Neural progenitor cell (in vitro differentiated cells): Measurements from ENCODE around the gene TEX2. TPM values are rescaled to one million over a fixed set of nuclear protein-coding genes. Genes with fewer than 3 reads are reported as not detected.

Source experiments
- DNase-seq: peaks from one replicate; pipeline ENCODE4 v3.0.0-alpha.2; 2016; ENCODE audit warnings: low spot score
- H2AFZ ChIP-seq: fragments of 200-600 bp; sonication (generic); replicated peaks from 2 replicates; pipeline ENCODE4 v1.6.1; 2016; ENCODE audit warnings: antibody characterized with exemption
- H3F3A ChIP-seq: fragments of 200-600 bp; sonication (generic); 2 replicates; pipeline ENCODE4 v1.6.1; 2016; ENCODE audit warnings: antibody characterized with exemption, low read depth
- H3K27ac ChIP-seq: fragments of 200-600 bp; sonication (generic); 2 replicates; pipeline ENCODE4 v1.5.1; 2016; ENCODE audit warnings: mild to moderate bottlenecking
- H3K27me3 ChIP-seq: fragments of 200-600 bp; sonication (generic); 2 replicates; pipeline ENCODE4 v1.6.1; 2016; ENCODE audit warnings: mild to moderate bottlenecking, moderate library complexity
- H3K36me3 ChIP-seq: fragments of 200-600 bp; sonication (generic); 2 replicates; pipeline ENCODE4 v1.5.1; 2016
- H3K4me1 ChIP-seq: fragments of 200-600 bp; sonication (generic); 2 replicates; pipeline ENCODE4 v1.6.1; 2016; ENCODE audit warnings: mixed run types
- H3K4me2 ChIP-seq: fragments of 200-600 bp; sonication (generic); 2 replicates; pipeline ENCODE4 v1.6.1; 2016
- H3K4me3 ChIP-seq: fragments of 200-600 bp; sonication (generic); 2 replicates; pipeline ENCODE4 v1.5.1; 2016
- H3K79me2 ChIP-seq: fragments of 200-600 bp; sonication (generic); 2 replicates; pipeline ENCODE4 v1.6.1; 2016; ENCODE audit warnings: low read depth
- H3K9ac ChIP-seq: fragments of 200-600 bp; sonication (generic); 2 replicates; pipeline ENCODE4 v1.6.1; 2016
- H3K9me3 ChIP-seq: fragments of 200-600 bp; sonication (generic); 2 replicates; pipeline ENCODE4 v1.5.1; 2016; ENCODE audit warnings: low read depth
- H4K20me1 ChIP-seq: fragments of 200-600 bp; sonication (generic); 2 replicates; pipeline ENCODE4 v1.6.1; 2016; ENCODE audit warnings: low read depth
- H3K27ac Mint-ChIP-seq: 3 replicates; pipeline ENCODE4 v1.8.0; 2021; ENCODE audit warnings: mixed read lengths
- H3K27me3 Mint-ChIP-seq: 2 replicates; pipeline ENCODE4 v1.8.0; 2022; ENCODE audit warnings: low read depth, mild to moderate bottlenecking, inconsistent platforms, moderate library complexity, mixed read lengths; ENCODE audit not compliant: insufficient read depth
- H3K36me3 Mint-ChIP-seq: 3 replicates; pipeline ENCODE4 v1.8.0; 2021; ENCODE audit warnings: mixed read lengths
- H3K4me1 Mint-ChIP-seq: 3 replicates; pipeline ENCODE4 v1.8.0; 2021; ENCODE audit warnings: mixed read lengths
- H3K4me3 Mint-ChIP-seq: 3 replicates; pipeline ENCODE4 v1.8.0; 2021; ENCODE audit warnings: mild to moderate bottlenecking, moderate library complexity, mixed read lengths
- H3K9me3 Mint-ChIP-seq: 3 replicates; pipeline ENCODE4 v1.8.0; 2020; ENCODE audit warnings: mixed read lengths
- EZH2 ChIP-seq: fragments of 200-600 bp; sonication (generic); IDR thresholded peaks from 2 replicates; pipeline ENCODE4 v1.6.1; 2017; ENCODE audit warnings: antibody characterized with exemption, mild to moderate bottlenecking, moderate library complexity
- EZH2phosphoT487 ChIP-seq: fragments of 200-600 bp; sonication (generic); IDR thresholded peaks from 2 replicates; pipeline ENCODE4 v1.6.1; 2017; ENCODE audit warnings: antibody characterized with exemption
- total RNA-seq: library from RNA; depleted of rRNA; stranded (reverse); fragments of >200 nt; gene quantifications from 2 replicates; pipeline ENCODE4 v1.2.3, GENCODE V29; 2015; ENCODE audit warnings: low replicate concordance
- TF ChIP-seq, protein P1 (sequence below): fragments of 200-600 bp; sonication (generic); IDR thresholded peaks from 2 replicates; pipeline ENCODE4 v1.5.1; 2017; ENCODE audit warnings: antibody characterized with exemption, mild to moderate bottlenecking

TEX2 gene
- total RNA-seq, 1 donor from 2014 or later: 10.6 TPM

DNA sequence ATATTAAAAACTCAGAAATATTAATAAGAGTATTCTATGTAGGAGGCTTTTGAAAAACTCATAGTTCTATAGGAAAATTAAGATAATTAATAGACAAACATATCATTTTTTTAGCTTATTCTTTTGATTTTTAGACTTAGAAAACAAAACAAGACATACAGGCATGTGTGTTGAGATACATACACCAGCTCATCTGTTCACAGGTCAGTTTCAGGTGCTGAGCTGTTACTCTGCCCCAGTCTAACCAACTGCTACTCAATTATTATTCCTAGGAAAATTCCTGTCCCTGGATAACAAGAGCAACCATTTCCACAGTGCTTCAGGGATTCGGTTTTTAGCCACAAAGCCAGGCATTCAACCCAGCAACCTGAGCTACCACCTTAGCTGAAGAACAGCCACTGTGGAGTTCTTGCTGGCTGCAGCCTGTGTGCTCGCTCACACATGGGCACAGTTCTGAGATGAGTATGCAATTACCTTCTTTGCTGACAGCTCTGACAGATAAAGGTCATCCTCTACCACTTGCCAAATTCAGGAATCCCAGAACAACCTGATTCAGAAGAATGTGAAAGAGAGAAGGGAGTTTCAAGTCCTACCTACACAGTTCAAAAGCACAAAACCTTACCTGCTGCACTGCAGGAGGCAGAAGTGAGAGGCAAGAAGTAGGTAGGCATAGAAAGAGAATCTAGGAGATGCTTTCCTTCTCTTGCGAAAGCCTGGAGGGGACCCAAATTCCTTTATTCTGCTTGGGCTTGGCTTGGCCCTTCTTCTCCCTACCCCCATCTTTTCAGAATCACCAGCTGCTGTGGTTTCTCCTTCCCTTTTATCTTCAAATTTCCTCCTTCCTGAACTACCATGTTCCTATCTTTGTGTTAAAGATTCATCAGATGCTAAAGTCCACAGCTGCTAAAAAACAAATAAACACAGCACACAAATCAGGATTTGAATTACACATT, 62.7 kb downstream of the TEX2 start:
- no peak overlapping the region for H2AFZ ChIP-seq
- no peaks in the 10 kb centered on the region for H3F3A ChIP-seq
- no peak overlapping the region for H3K4me3 Mint-ChIP-seq
- peaks cover 26% of the 10 kb centered on the region for H3K4me1 Mint-ChIP-seq
- no peaks in the 10 kb centered on the region for H3K36me3 Mint-ChIP-seq
- H3K36me3 ChIP-seq: no peaks in the 10 kb centered on the region
- H3K9ac ChIP-seq: no peak overlapping the region
- H3K27me3 Mint-ChIP-seq: no peaks in the 10 kb centered on the region
- H3K9me3 Mint-ChIP-seq: peaks cover 3% of the 10 kb centered on the region
- H3K4me1 ChIP-seq: peaks cover 1% of the 10 kb centered on the region
- peaks cover 10% of the 10 kb centered on the region for H4K20me1 ChIP-seq
- no peaks in the 10 kb centered on the region for H3K79me2 ChIP-seq
- TF ChIP-seq EZH2: no peak
- no peak for TF ChIP-seq EZH2phosphoT487
- TF ChIP-seq, protein P1, sequence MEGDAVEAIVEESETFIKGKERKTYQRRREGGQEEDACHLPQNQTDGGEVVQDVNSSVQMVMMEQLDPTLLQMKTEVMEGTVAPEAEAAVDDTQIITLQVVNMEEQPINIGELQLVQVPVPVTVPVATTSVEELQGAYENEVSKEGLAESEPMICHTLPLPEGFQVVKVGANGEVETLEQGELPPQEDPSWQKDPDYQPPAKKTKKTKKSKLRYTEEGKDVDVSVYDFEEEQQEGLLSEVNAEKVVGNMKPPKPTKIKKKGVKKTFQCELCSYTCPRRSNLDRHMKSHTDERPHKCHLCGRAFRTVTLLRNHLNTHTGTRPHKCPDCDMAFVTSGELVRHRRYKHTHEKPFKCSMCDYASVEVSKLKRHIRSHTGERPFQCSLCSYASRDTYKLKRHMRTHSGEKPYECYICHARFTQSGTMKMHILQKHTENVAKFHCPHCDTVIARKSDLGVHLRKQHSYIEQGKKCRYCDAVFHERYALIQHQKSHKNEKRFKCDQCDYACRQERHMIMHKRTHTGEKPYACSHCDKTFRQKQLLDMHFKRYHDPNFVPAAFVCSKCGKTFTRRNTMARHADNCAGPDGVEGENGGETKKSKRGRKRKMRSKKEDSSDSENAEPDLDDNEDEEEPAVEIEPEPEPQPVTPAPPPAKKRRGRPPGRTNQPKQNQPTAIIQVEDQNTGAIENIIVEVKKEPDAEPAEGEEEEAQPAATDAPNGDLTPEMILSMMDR: no peak
- no peak overlapping the region for H3K27ac Mint-ChIP-seq
- no peak overlapping the region for H3K27ac ChIP-seq
- no peaks in the 10 kb centered on the region for H3K27me3 ChIP-seq
- no peak overlapping the region for H3K4me2 ChIP-seq
- no peak for DNase-seq
- no peaks in the 10 kb centered on the region for H3K9me3 ChIP-seq
- H3K4me3 ChIP-seq: no peak overlapping the region

DNA sequence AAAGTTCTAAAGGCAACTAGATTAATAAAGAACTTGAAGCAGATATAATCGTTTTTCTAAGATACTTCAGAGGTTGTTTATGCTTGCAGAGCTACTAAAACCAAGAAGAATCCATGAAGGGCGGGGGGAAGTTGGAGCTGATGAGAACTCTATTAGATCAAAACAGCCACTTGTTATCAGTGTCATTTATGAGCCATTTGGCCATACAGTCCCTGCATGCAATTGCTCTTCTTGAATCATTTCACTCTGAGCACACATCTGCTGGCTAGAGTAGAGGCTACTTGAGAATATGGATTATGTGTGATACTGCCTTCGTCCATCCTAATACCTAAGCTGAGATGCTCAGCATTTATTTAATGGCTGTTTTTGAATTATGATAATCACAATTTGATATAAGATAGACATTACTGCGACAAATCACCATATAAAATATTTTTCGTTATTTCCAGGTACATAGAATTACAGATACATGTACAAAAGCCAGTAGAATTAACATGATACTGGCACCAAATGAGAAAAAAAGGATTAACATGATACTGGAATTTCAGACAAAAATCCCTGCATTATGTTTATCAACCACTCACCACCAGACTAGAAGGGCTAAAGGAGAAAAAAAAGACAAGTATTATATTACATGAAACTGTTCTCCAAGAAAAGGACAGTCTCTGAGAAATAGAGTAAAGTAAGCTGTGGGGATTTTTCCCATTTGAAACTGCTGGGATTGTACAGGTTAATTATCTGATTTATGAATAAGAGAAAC, 64.5 kb downstream of the TEX2 start:
- Histone ChIP-seq H2AFZ (no peak overlapping the region), H3K9me3 (no peaks in the 10 kb centered on the region), H3K27me3 (no peaks in the 10 kb centered on the region), H3K79me2 (no peaks in the 10 kb centered on the region), H3K9ac (no peak overlapping the region), H3F3A (no peaks in the 10 kb centered on the region), H3K4me1 (peaks cover 5% of the 10 kb centered on the region), H3K4me2 (no peak overlapping the region), H3K27ac (no peak overlapping the region), H4K20me1 (peaks cover 10% of the 10 kb centered on the region), H3K4me3 (no peak overlapping the region), H3K36me3 (no peaks in the 10 kb centered on the region)
- Mint-ChIP-seq H3K27ac (no peak overlapping the region), H3K9me3 (peaks cover 3% of the 10 kb centered on the region), H3K27me3 (no peaks in the 10 kb centered on the region), H3K36me3 (peaks cover 2% of the 10 kb centered on the region), H3K4me1 (peaks cover 23% of the 10 kb centered on the region), H3K4me3 (no peak overlapping the region)
- DNase-seq: no peak
- TF ChIP-seq EZH2phosphoT487: no peak
- TF ChIP-seq, protein P1: no peak
- TF ChIP-seq EZH2: no peak

DNA sequence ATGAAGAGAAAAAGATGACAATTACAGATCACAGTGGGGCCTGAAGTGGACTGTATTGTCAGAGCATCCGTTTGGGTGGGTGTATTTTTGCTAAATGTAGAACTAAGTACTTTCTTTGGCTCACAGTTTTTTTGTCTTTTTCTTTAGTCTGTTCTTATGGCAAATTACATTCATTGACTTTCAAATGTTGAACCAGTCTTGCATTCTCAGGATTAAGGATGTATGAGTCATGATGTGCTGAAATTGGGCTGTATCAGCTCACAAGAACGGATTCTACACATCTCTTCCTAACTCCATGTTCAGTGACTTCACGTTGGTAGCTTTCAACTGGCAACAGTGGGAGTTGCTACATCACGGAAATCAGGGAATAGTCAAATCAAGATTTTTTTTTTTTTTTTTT, 66.5 kb downstream of the TEX2 start:
- Mint-ChIP-seq H3K27ac (no peak overlapping the region), H3K4me3 (no peak overlapping the region), H3K36me3 (peaks cover 12% of the 10 kb centered on the region), H3K4me1 (peaks cover 7% of the 10 kb centered on the region), H3K9me3 (peaks cover 3% of the 10 kb centered on the region), H3K27me3 (no peaks in the 10 kb centered on the region)
- H3K4me2 ChIP-seq: no peak overlapping the region
- H3K9me3 ChIP-seq: no peaks in the 10 kb centered on the region
- H3K4me1 ChIP-seq: peaks cover 5% of the 10 kb centered on the region
- no peak for DNase-seq
- H3K9ac ChIP-seq: no peak overlapping the region
- H3K27ac ChIP-seq: no peak overlapping the region
- H3K4me3 ChIP-seq: no peak overlapping the region
- H3K36me3 ChIP-seq: no peaks in the 10 kb centered on the region
- TF ChIP-seq, protein P1: no peak
- no peak for TF ChIP-seq EZH2
- TF ChIP-seq EZH2phosphoT487: no peak
- H4K20me1 ChIP-seq: no peaks in the 10 kb centered on the region
- H3F3A ChIP-seq: no peaks in the 10 kb centered on the region
- H3K79me2 ChIP-seq: no peaks in the 10 kb centered on the region
- no peak overlapping the region for H2AFZ ChIP-seq
- H3K27me3 ChIP-seq: no peaks in the 10 kb centered on the region
